ENCODE data around the gene EDC3.
"Not testable (repeated sequence)": the region's sequence is repeated elsewhere in the genome, so short reads cannot be mapped to it uniquely, and the experiment has no call there.

Gene EDC3

GRCh38 chr15:74695597-74696397, at the start of gene EDC3:
Gene EDC3 (minus strand): TSS chr15:74696024. CDS start chr15:74675124, 20,900 bp downstream.
- DNase-seq, result peak; percentile 88

GRCh38 chr15:74742422-74742821, 46.6 kb upstream of the EDC3 start:
- no peak for DNase-seq

- not testable (repeated sequence) for DNase-seq
These were observed 42.4 kb upstream of the EDC3 start for GRCh38 chr15:74738239-74738638.

- DNase-seq, result no peak
These were observed 39.5 kb upstream of the EDC3 start for GRCh38 chr15:74735305-74735704.

GRCh38 chr15:74733269-74733668, 37.4 kb upstream of the EDC3 start:
- DNase-seq, result no peak

GRCh38 chr15:74732846-74733245, 37.0 kb upstream of the EDC3 start:
- DNase-seq, result no peak

- no peak for DNase-seq
These were observed 34.9 kb upstream of the EDC3 start for GRCh38 chr15:74730619-74731316.

GRCh38 chr15:74729372-74729771, 33.5 kb upstream of the EDC3 start:
- not testable (repeated sequence) for DNase-seq

- not testable (repeated sequence) for DNase-seq
These were observed 32.9 kb upstream of the EDC3 start for GRCh38 chr15:74728699-74729098.

GRCh38 chr15:74727727-74728126, 31.9 kb upstream of the EDC3 start:
- DNase-seq, result no peak

- no peak for DNase-seq
These were observed 30.9 kb upstream of the EDC3 start for GRCh38 chr15:74726774-74727164.

GRCh38 chr15:74725845-74726773, 30.3 kb upstream of the EDC3 start:
- DNase-seq, result peak; percentile 66

- peak; percentile 56 for DNase-seq
These were observed 29.5 kb upstream of the EDC3 start, which contains the start of gene CYP1A1 for GRCh38 chr15:74725225-74725774. Gene CYP1A1 (minus strand): TSS chr15:74725528. CDS start chr15:74723097, 2,431 bp downstream.

- DNase-seq, result no peak
These were observed 28.9 kb upstream of the EDC3 start for GRCh38 chr15:74724570-74725224.

- DNase-seq, result no peak
These were observed 28.0 kb upstream of the EDC3 start for GRCh38 chr15:74723754-74724334.

- DNase-seq, result no peak
These were observed 27.4 kb upstream of the EDC3 start for GRCh38 chr15:74723187-74723586.

- DNase-seq, result no peak
These were observed 26.8 kb upstream of the EDC3 start for GRCh38 chr15:74722591-74722990.

- DNase-seq, result no peak
These were observed 20.8 kb upstream of the EDC3 start for GRCh38 chr15:74716651-74717050.

GRCh38 chr15:74712311-74712710, 16.5 kb upstream of the EDC3 start:
- DNase-seq, result no peak

GRCh38 chr15:74710319-74711094, 14.7 kb upstream of the EDC3 start:
- DNase-seq, result no peak

GRCh38 chr15:74709892-74710291, 14.1 kb upstream of the EDC3 start:
- no peak for DNase-seq

Measured in stimulated activated CD4-positive, alpha-beta T cell treated with anti-CD3 and anti-CD28 coated beads, Interleukin-4, amount 100 ng/mL, for 1 hour (primary cell).